ENCODE results near the gene TARBP2.

The TARBP2 gene

DNA sequence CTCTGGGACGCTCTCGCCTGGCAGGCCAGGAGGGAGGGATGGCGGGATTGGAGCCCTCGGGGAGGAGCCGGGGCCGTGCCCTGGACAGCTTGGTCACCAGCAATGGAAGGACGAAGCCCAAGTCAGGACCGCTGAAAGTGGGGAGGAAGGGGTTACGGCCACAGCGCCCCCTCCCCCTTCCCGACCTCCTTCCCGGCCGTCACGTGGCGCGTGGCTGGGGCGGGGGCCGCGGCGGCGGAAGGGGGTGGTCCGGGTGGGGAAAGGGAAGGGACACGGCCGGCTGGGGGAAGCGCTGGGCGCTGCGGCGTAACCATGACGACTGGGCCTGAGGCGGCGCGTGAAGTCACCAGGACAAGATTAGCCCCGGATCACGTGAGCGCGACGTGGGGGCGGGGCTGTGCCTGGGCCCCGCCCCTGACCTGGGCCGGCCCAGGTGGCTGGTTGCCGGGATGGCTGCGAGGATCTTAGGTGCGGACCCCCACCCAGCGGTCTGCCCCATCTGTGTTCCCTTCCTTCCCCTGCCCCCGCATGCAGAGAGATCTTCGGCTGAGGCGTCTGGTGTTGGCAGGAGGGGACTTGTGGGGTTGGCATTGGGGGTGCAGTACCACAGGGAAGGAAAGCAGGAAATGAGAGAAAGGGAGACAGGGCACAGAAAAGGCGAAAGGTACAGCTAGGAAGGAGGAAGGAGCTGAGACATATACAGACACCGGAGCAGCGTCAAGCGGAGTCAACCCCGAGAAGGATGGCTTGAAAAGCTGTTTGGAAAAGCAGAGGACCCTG is 8.1 kb upstream of the TARBP2 start:
- DNase-seq: peak; percentile 89 to 99 (median 95)
- intact Hi-C loops (cut with DNase I): no loop called here

- DNase-seq: no peak
- intact Hi-C loops (cut with DNase I): no loop called here
Observed at GRCh38 chr12:53493610-53494391, 7.3 kb upstream of the TARBP2 start.

- peak in 1 of 10 donors; percentile 86 for DNase-seq
- intact Hi-C loops (cut with DNase I): no loop called here
Observed at GRCh38 chr12:53495903-53496751, 5.0 kb upstream of the TARBP2 start.

DNA sequence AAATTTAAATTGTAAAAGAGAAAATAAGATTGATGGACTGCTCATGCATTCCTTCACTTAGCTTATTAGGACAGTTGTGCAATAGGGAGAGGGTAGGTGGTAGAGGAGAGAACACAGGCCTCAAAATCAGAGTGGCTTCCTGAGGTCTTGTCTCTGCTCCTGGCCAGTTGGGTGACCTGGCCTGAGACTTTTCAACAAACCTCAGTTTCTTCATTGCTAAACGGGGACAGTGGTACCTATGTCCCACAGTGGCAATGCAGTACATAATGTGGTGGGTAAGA is 4.4 kb upstream of the TARBP2 start:
- DNase-seq: no peak
- intact Hi-C loops (cut with DNase I): no loop called here

GRCh38 chr12:53497461-53497860 is 3.6 kb upstream of the TARBP2 start:
- intact Hi-C loops (cut with DNase I): no loop called here
- no peak for DNase-seq

GRCh38 chr12:53498235-53498630 is 2.9 kb upstream of the TARBP2 start:
- intact Hi-C loops (cut with DNase I): no loop called here

DNA sequence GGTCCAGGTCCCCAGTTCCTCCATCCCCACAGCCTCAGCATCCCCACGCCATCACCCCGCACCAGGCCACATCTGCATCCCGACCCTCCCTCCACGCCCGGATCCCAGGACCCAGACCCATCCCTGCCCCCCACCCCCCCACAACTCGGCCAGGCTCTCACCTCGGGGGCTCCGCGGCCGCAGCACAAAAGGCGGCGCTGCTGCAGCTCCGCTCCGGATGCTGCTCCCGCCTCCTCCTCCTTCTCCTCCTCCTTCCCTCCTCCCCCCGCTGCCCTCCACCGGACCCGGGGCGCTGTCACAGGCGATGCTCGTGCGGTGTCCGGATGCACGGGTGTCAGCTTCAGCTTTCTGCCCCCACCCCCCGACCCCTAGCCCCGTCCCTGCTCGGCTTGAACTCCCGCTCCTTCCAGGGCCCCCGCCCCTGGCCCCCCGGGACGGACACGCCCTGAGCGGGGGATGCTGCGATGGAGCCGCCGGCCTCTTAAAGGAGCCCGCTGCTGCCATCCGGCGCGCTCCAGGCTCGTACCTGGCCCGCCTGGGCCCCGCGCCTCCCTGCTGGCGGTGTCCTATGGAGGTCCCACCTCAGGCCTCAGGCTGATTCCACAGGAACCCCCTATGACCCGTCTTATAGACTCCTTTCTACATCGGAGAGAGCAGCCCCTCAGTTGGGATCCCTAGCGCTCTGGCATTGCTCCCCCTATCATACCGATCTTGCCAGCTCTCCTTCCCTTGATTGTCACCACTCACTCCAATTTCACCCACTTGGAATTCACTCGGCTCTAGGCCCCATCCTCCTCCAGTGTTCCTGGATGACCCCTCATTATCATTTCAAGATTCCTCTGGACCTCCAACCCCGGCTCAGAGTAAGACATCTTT is 1.6 kb upstream of the TARBP2 start, which contains the start of gene MAP3K12:
Gene MAP3K12, minus strand, starts transcription at position 193 of the 876 bp plus-strand sequence. CDS start 12,067 bp downstream, outside the sequence.
- peak; percentile 58 to 96 (median 72) for DNase-seq
- intact Hi-C loops (cut with DNase I): loop anchor here (2.0 kb wide), 1 partner anchor 47 kb away; the partner anchor contains the start of gene PCBP2

More at GRCh38 chr12:53498235-53498630, 2.9 kb upstream of the TARBP2 start:
- DNase-seq: no peak

GRCh38 chr12:53500142-53500775 is 824 bp upstream of the TARBP2 start:
- intact Hi-C loops (cut with DNase I): loop anchor here (2.0 kb wide), 1 partner anchor 47 kb away; the partner anchor contains the start of gene PCBP2
- peak in 1 of 10 donors; percentile 32 for DNase-seq

GRCh38 chr12:53501615-53502181 is 615 bp downstream of the TARBP2 start:
- DNase-seq: no peak

DNA sequence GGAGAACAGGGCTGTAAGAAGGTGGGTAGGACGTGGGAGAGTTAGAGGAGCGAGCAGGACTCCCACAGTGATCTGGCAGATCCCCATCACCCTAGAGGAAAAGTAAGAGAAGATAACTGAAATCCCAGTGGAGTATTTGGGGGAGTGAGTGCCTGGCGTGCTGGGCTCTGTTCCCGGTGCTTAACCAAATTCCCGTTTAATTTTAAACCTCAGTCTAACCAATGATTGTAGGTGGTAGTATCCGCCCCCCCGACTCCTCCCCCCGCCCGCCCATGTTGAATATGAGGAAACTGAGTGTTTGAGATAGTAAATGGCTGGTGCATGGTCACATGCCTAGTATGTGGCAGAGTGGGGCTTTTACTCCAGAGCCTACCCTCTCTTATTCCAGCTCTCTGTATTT is 1.2 kb downstream of the TARBP2 start:
- intact Hi-C loops (cut with DNase I): no loop called here
- no peak for DNase-seq

More at GRCh38 chr12:53501615-53502181, 615 bp downstream of the TARBP2 start:
- intact Hi-C loops (cut with DNase I): loop anchor here (2.0 kb wide), 1 partner anchor 49 kb away; the partner anchor contains the start of gene PCBP2

DNA sequence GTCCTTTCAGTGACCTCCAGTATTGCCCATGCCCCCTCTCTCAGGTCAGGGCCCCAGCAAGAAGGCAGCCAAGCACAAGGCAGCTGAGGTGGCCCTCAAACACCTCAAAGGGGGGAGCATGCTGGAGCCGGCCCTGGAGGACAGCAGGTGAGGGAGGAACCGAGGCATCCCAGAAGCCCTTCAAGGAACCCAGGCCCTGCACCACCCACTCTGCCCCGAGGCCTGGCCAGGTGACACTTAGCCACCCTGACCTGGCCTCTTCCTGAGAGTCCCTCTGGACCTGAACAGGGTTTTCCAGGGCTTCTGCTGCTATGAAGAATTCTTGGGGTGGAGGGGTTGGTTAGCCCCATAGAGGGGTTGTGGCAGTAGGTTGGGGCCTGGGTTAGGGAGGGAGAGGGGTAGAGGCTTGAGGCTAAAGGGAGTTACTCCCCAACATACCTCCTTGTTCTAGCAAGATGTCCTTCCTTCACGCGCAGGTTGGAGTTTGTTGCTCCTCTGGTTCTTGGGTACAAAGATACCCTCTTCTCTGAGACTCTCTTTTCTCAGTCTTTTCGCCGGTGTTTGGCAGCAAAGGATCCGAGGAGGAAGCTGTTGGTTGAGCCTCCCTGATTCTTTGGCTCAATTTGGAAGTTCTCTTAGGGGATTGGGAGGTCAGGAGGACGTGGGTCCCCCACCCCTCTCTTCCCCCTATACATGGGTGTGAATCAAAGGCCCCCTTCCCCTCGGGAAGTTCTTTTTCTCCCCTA is 2.1 kb downstream of the TARBP2 start:
- intact Hi-C loops (cut with DNase I): no loop called here
- DNase-seq: peak in 1 of 10 donors; percentile 52

- intact Hi-C loops (cut with DNase I): no loop called here
- DNase-seq: peak in 2 of 10 donors; percentile 57 to 74
Observed at GRCh38 chr12:53504004-53504920, 3.2 kb downstream of the TARBP2 start.

DNA sequence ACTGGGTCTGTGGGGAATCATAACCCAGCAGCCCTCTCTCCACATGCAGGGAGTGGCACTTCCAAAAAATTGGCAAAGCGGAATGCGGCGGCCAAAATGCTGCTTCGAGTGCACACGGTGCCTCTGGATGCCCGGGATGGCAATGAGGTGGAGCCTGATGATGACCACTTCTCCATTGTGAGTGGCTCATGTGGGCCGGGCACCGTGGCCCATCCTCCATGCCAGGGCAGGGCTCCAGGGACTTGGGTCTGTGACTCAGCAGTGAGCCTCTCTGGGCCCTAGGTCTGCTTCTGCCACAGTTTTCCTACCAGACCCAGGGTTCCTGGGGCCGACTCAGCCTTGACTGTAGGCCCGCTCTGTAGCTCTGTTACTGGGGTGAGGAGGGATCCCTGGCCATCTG is 4.0 kb downstream of the TARBP2 start:
- DNase-seq: peak in 5 of 10 donors; percentile 43 to 91 (median 76)
- intact Hi-C loops (cut with DNase I): loop anchor here (5.0 kb wide), 1 partner anchor 153 kb away; no protein-coding TSS in a partner anchor

DNA sequence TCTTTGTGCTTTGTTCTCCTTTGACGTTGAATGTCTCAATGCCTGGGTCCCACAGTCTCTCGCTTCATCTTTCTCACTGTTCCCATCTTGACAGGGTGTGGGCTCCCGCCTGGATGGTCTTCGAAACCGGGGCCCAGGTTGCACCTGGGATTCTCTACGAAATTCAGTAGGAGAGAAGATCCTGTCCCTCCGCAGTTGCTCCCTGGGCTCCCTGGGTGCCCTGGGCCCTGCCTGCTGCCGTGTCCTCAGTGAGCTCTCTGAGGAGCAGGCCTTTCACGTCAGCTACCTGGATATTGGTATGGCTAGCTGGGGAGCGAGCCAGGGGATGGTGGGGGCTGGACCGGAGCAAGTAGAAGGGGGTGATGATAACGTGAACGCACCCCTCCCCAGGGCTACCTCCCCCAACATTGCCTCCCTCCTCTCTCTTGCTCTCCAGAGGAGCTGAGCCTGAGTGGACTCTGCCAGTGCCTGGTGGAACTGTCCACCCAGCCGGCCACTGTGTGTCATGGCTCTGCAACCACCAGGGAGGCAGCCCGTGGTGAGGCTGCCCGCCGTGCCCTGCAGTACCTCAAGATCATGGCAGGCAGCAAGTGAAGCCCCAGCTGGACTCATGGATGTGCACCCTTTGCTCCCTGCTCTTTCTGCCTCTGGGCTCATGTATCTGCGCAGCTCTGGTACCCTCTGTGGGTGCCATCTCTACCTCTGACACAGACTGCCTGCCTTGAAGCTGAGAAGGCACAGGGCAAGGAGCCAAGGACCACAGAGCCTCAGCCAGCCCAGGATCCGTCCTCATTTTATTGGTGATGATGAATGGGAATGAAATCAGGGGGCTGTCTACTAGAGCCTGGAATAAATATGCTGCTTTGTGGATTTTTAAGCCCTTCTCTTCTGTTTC is 4.7 kb downstream of the TARBP2 start:
- DNase-seq: peak in 2 of 10 donors; percentile 39 to 80
- intact Hi-C loops (cut with DNase I): loop anchor here (5.0 kb wide), 1 partner anchor 154 kb away; no protein-coding TSS in a partner anchor

GRCh38 chr12:53506450-53506785 is 5.3 kb downstream of the TARBP2 start:
- intact Hi-C loops (cut with DNase I): loop anchor here (5.0 kb wide), 1 partner anchor 154 kb away; no protein-coding TSS in a partner anchor
- peak in 1 of 10 donors; percentile 24 for DNase-seq
